T-helper 9 cell (primary cell): ENCODE data around the gene SCYGR4.
"Not testable (repeated sequence)": the region's sequence is repeated elsewhere in the genome, so short reads cannot be mapped to it uniquely, and the experiment has no call there.

Experiments used
- DNase-seq: peaks from one replicate; pipeline ENCODE4 v3.0.0-alpha.2; 2020

SCYGR4 gene

DNA sequence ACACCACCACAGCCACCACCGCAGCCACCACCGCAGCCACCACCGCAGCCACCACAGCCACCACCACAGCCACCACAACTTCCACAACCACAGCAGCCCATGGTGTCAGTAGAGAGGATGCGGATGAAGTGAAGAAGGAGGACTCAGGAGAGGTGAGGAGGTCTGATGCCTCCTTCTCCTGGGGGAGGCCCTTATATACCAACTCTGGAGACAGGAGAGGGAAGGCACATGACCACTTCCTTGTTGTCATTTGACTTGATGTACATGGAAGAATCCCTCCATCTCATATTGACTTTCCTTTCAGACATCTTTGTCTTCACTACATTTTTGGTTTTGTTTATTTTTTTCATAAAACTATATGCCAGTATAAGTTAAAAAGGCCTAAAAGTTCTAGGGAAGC, 2.6 kb upstream of the SCYGR4 start, which contains the start of gene SCYGR3:
TSS of gene SCYGR3 (minus strand) at position 101 of the 400 bp plus-strand sequence. CDS start at position 101, 0 bp downstream.
- DNase-seq = no peak

DNA sequence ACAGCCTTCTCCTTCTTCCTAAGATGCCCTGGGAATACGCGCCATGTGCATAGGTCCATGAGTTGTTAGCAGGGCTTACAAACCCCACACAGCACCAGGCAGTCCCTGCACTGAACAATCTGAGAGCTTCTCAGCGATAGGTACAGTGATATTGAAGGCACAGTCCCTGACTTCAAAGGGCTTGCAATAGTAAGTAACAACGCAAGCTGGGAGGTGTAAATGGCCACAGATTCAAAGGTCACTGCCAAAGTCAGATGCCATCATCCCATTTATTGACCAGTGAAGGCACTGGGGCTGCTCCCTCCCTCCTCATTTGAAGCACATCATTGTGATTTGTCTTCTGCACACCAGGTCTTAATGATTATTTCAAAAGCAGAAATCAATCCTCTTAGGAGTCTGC, 2.1 kb upstream of the SCYGR4 start:
- DNase-seq = no peak

DNA sequence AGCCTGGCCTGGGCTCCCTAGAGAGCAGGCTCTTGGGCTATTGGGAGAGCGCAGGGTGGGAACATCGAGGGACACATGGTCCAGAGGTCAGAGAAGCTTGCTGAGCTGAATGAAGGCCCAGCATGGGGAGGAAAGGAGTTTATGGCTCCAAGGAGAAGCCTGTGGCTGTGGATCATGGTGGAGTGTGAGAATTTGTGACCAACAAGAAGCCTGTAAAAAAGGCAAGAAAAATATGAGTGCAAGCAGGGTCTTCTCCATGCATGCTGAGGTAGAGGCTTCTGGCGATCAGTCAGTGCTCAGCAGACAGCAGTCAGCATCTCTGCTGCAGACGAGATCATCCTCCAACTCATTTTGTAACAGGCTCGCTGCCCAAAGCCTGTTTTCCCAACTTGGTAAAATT, 1.4 kb upstream of the SCYGR4 start:
- DNase-seq = no peak

DNA sequence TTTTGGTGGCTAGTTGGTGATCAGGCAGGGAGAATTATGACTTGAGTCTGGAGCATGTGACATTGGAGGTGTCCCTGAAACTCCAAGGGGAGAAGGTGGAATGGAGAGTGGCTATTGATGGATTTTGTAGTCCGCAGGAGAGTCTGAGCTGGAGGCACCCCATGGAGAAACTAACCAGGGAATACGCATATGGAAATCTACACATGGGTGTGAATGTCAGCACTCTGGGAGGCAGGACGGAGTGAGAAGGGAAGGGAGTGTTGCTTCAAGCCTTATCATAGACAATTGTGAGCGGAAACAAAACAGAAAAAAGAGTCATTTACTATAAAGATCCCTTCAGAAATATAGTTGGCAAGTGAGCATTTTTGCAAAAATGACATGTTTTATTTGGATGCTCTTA, 667 bp upstream of the SCYGR4 start:
- no peak for DNase-seq

- DNase-seq = no peak
These were observed 5.9 kb downstream of the SCYGR4 start for GRCh38 chr2:227623226-227623625.

GRCh38 chr2:227625420-227625819, 8.1 kb downstream of the SCYGR4 start:
- DNase-seq = no peak

- no peak for DNase-seq
These were observed 9.4 kb downstream of the SCYGR4 start for GRCh38 chr2:227626580-227627151.

- no peak for DNase-seq
These were observed 10.5 kb downstream of the SCYGR4 start for GRCh38 chr2:227627769-227628168.

DNA sequence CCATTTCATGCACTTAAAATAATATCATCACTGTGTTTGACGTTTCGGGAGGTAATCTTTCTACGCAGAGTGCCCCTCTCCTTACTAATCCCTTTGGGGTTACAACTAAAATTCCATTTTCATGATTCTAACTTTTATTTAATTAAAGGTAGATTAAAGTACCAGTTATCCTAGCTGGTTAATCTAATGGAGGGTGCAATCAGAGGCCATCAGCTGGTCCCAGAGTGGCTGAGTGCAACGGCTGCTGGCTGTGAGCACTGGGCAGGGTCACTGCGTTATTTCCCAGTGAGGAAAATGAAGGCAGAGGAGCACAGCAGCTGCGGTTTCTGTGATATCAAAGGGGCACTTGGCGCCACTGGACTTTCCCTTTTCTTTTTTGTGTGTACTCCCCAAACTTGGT, 12.1 kb downstream of the SCYGR4 start:
- DNase-seq = no peak

DNA sequence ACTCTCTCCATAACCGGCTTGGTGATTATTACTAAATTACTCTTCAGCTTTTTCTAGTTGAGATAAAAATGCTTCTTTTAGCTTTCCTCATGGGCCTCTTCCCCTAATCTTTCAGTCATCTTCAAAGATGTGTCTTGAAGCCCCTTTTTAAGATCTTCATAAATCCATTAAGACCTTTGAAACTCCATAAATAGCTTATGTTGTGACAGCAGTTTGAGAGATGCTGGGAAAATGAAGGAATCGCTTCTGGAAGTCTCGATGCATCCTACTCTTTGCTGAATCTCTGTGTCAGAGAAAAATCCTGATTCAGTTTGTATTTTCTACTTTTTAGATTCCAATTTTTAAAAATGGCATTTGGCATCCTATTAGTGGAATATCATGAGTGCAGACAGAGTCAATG, 13.0 kb downstream of the SCYGR4 start:
- DNase-seq = no peak

- no peak for DNase-seq
These were observed 15.5 kb downstream of the SCYGR4 start for GRCh38 chr2:227632827-227633226.

- no peak for DNase-seq
These were observed 16.9 kb downstream of the SCYGR4 start for GRCh38 chr2:227634201-227634600.

GRCh38 chr2:227642656-227643055, 25.4 kb downstream of the SCYGR4 start:
- no peak for DNase-seq

GRCh38 chr2:227643990-227644551, 26.8 kb downstream of the SCYGR4 start:
- no peak for DNase-seq

GRCh38 chr2:227653419-227653818, 36.1 kb downstream of the SCYGR4 start:
- DNase-seq = no peak

DNA sequence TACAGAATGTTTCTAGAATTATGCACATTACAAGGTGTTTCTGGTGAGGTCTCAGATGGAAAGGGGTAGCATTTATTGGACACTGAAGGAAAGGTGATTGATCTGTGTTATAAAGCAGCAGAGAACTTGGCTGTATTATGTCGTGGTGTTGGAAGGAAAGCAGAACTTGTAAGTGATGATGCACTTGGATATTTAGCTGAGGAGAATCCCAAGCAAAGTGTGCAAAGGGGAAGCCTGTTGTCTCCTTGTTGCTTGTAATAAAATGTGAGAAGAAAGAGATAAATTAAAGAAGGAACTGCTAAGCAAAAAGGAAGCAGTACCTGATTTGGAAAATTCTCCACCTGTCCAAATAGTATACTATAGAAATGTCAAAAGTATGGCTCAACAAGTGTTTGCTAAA, 37.1 kb downstream of the SCYGR4 start:
- DNase-seq = no peak

DNA sequence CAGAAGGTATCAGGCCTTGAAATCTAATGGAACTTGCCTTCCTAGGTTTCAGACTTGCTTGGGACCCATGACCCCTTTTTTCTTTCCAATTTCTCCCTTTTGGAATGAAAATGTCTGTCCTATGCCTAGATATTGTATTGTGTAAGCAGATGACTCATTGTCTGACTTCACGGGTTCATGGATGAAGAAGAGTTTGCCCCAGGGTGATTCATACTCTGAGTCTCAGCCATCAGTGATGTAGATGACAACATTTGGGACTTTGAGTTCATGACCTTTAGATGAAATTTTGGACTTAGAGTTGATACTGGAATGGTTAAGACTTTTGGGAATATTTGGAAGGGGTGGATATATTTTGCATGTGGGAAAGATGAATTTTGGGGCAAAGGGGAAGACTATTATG, 38.2 kb downstream of the SCYGR4 start:
- no peak for DNase-seq

GRCh38 chr2:227657199-227657845, 40.0 kb downstream of the SCYGR4 start:
- DNase-seq = no peak

- DNase-seq = no peak
These were observed 43.8 kb downstream of the SCYGR4 start for GRCh38 chr2:227661025-227661649.

DNA sequence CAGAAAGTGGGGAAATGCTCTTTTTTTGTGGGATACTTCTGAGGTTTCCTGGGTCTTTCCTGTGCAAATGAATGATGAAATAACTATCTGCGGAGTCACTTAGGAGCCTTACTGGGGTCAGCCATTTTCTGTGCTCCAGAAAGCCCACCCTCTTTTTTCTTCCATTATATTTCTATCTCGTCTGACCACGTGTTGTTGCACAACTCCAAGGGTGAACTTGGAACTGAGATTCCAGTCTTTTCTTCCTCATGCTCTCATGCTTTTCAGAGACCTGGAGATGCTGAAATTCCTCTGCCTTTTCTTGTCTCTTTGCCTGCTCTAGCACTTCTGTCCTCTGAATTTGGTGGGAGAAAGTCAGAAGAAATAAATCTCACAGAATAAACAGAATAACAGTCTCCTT, 44.5 kb downstream of the SCYGR4 start:
- no peak for DNase-seq

DNA sequence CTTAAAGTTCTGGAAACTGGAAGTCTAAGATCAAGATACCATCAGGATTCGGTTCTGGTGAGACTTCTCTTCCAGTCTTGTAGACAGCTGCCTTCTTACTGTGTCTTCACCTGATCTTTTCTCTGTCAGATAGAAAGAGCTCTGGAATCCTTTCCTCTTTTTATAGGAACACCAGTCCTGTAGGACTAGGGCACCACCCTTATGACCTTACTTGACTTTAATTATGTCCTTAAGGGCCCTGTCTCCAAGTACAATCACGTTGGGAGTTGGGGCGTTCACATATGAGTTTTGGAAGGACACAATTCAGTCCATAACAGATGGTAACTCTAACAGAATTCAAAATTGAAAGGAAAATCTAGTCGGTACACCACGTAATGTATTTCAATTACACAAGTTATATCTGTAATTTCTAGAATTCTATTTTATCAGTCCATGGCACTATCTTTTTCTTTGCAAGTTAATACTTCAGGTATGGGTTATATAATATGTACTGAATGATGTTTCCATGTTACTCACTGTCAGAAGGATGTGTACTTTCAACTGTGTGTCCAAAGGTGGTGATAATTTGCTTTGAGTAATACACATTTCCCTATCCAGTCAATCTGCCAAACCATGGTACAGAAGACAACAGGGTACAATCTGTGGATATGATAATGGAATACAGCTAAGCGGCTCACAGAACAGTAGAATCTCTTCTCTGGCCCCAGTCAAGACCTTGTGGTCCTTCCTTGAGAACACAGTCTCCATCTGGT, 48.1 kb downstream of the SCYGR4 start:
- no peak for DNase-seq

- DNase-seq = not testable (repeated sequence)
These were observed 49.4 kb downstream of the SCYGR4 start, which contains the start of gene SCYGR5 for GRCh38 chr2:227666631-227667170. Gene SCYGR5 (plus strand): TSS chr2:227666804. CDS start chr2:227666804, 0 bp downstream.
